ENCODE data around the gene AK3. TPM values are rescaled to one million over a fixed set of nuclear protein-coding genes. Genes with fewer than 3 reads are reported as not detected.
A peak's percentile ranks its signal among the peaks of the same experiment; 100 is the strongest.

The AK3 gene
- total RNA-seq, 2 experiments from 2014 or later, result 19.9 to 20.9 TPM

- DNase-seq (peak in 5 of 14 experiments; percentile 11 to 66 (median 36)), ATAC-seq (ENCODE audit: poor library complexity) (peak; percentile 13)
- no peaks in the 10 kb centered on the region for H3K27me3 Mint-ChIP-seq
- H3K4me3 ChIP-seq (ENCODE audit: low read length), result peak overlapping the region; percentile 81
- no peaks in the 10 kb centered on the region for H3K9me3 ChIP-seq (ENCODE audit: control insufficient read depth in 1 of 2, insufficient read depth in 1 of 2, low read length in 2 of 2)
- H3K4me1 Mint-ChIP-seq (ENCODE audit: low read depth), result peaks cover 67% of the 10 kb centered on the region
- POLR2A ChIA-PET, result interaction anchor here (0.7 to 5.5 kb wide), 6 partner anchors 14 to 526 kb away, joined by 3 to 95 read pairs (median 6); partner anchors contain the start of gene CDC37L1
- H3K27ac ChIP-seq (ENCODE audit: low read depth in 1 of 2, low read length in 2 of 2), result peak overlapping the region; percentile 47 to 72
- H3K36me3 ChIP-seq (ENCODE audit: insufficient read depth, low read length), result no peaks in the 10 kb centered on the region
- H3K4me3 Mint-ChIP-seq, result peak overlapping the region; percentile 97
- TF ChIP-seq CTCF (IDR thresholded peaks at IDR 0.05), result no peak
- H3K36me3 Mint-ChIP-seq (ENCODE audit: low read depth), result peaks cover 5% of the 10 kb centered on the region
- CTCF ChIA-PET, result interaction anchor here (0.9 to 3.9 kb wide), 6 partner anchors 16 to 86 kb away, joined by 3 to 22 read pairs (median 4); partner anchors contain the start of gene CDC37L1
- H3K9me3 Mint-ChIP-seq, result no peaks in the 10 kb centered on the region
- intact Hi-C loops (cut with DNase I, micrococcal nuclease), result loop anchor here (1.0 to 10.0 kb wide), 6 partner anchors 16 to 1138 kb away; partner anchors contain the start of genes AK3 (in 2 of the 2), CDC37L1 (in 2 of the 2), RCL1 (in 2 of the 2) and RFX3 (in 1 of the 2)
- peak overlapping the region; percentile 88 for H3K27ac Mint-ChIP-seq
- no peaks in the 10 kb centered on the region for H3K27me3 ChIP-seq (ENCODE audit: control insufficient read depth in 1 of 2, insufficient read depth in 2 of 2, low read length in 2 of 2)
- H3K4me1 ChIP-seq (ENCODE audit: insufficient read depth, low read length), result peaks cover 51% of the 10 kb centered on the region
Measured at GRCh38 chr9:4662989-4663792, 77.8 kb downstream of the AK3 start.

GRCh38 chr9:4662108-4662988 is 78.7 kb downstream of the AK3 start, which contains the start of gene PLPP6:
Gene PLPP6, plus strand, starts transcription at chr9:4662294. Its CDS starts 82 bp downstream, at chr9:4662376.
- H3K4me3 Mint-ChIP-seq, result peak within 1 kb of the TSS; percentile 97
- ATAC-seq (ENCODE audit: poor library complexity) (peak; percentile 75), DNase-seq (peak; percentile 48 to 91 (median 69))
- H3K9me3 ChIP-seq (ENCODE audit: control insufficient read depth in 1 of 2, insufficient read depth in 1 of 2, low read length in 2 of 2), result no peaks in the 10 kb centered on the region
- H3K27ac Mint-ChIP-seq, result peak within 1 kb of the TSS; percentile 88
- no peaks in the 10 kb centered on the region for H3K27me3 Mint-ChIP-seq
- H3K36me3 ChIP-seq (ENCODE audit: insufficient read depth, low read length), result no peaks in the 10 kb centered on the region
- peak within 1 kb of the TSS; percentile 70 to 72 for H3K27ac ChIP-seq (ENCODE audit: low read depth in 1 of 2, low read length in 2 of 2)
- intact Hi-C loops (cut with DNase I, micrococcal nuclease), result loop anchor here (1.0 to 10.0 kb wide), 6 partner anchors 17 to 1138 kb away; partner anchors contain the start of genes AK3 (in 2 of the 2), RCL1 (in 2 of the 2), CDC37L1 (in 1 of the 2) and RFX3 (in 1 of the 2)
- TF ChIP-seq CTCF (IDR thresholded peaks at IDR 0.05), result peak; percentile 66
- peaks cover 45% of the 10 kb centered on the region for H3K4me1 ChIP-seq (ENCODE audit: insufficient read depth, low read length)
- no peaks in the 10 kb centered on the region for H3K27me3 ChIP-seq (ENCODE audit: control insufficient read depth in 1 of 2, insufficient read depth in 2 of 2, low read length in 2 of 2)
- ChIA-PET POLR2A (interaction anchor here (0.7 to 5.5 kb wide), 5 partner anchors 17 to 527 kb away, joined by 3 to 95 read pairs (median 4); partner anchors contain the start of gene CDC37L1), CTCF (interaction anchor here (0.9 to 1.8 kb wide), 5 partner anchors 17 to 87 kb away, joined by 3 to 10 read pairs (median 4); partner anchors contain the start of gene CDC37L1)
- peaks cover 5% of the 10 kb centered on the region for H3K36me3 Mint-ChIP-seq (ENCODE audit: low read depth)
- H3K9me3 Mint-ChIP-seq, result no peaks in the 10 kb centered on the region
- H3K4me3 ChIP-seq (ENCODE audit: low read length), result peak within 1 kb of the TSS; percentile 81
- H3K4me1 Mint-ChIP-seq (ENCODE audit: low read depth), result peaks cover 58% of the 10 kb centered on the region

All from CD4-positive, alpha-beta T cell (primary cell).